OCI-LY1 (cell line): ENCODE measurements around the gene TOB1.

ENCODE experiments used
- CTCF ChIP-seq: fragments of 200-600 bp; sonication (generic), shearing (Covaris generic); IDR thresholded peaks from 2 replicates; pipeline ENCODE4 v1.5.1; 2017; ENCODE audit warnings: mild to moderate bottlenecking, antibody characterized with exemption, low read length, moderate library complexity, mixed read lengths
- EZH2 ChIP-seq: fragments of 200-600 bp; sonication (generic), shearing (Covaris generic); IDR thresholded peaks from 2 replicates; pipeline ENCODE4 v1.8.0; 2017; ENCODE audit warnings: borderline replicate concordance, mixed run types, mild to moderate bottlenecking, antibody characterized with exemption, low read length, moderate library complexity, mixed read lengths

DNA sequence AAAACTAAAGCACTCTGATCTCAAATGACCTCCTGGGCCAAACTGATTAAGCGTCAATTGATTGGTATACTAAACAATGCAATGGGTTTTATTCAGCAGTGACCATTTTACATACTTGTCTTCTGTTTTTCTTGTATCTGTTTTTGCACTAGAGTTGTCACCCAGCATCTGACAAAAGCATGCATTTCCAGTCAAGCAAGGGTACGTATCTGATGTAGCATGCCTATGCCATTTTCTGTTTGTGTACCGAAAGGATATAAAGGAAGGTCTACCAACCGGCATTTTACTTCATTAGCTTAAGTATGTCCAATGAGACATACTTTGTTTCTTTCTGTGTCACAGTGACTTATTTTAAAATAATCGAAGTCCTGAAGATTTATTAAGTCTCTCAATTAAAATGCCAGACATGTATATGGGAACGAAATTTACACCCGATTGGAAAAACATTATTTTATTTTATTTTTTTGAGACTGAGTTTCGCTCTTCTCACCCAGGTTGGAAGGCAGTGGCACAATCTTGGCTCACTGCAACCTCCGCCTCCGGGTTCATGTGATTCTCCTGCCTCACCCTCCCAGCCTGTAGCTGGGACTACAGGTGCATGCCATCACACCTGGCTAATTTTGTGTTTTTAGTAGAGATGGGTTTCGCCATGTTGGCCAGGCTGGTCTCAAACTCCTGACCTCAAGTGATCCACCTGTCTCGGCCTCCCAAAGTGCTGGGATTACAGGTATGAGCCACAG lies 7.5 kb downstream of the TOB1 start:
- TF ChIP-seq CTCF (no peak), EZH2 (no peak)
